Measurements from ENCODE around the gene THAP10.
A peak's percentile ranks its signal among the peaks of the same experiment; 100 is the strongest.

Gene THAP10

GRCh38 chr15:70856177-70856883 lies 35.9 kb downstream of the THAP10 start:
- CTCF ChIA-PET, result interaction anchor here (0.6 to 3.0 kb wide), 7 partner anchors 13 to 134 kb away, joined by 3 to 11 read pairs (median 7); no protein-coding TSS in a partner anchor
- Histone ChIP-seq H3K4me1 (ENCODE audit: control insufficient read depth, insufficient read depth, low read length) (peaks cover 9% of the 10 kb centered on the region), H3K36me3 (ENCODE audit: control insufficient read depth in 2 of 2, insufficient read depth in 1 of 2, low read length in 2 of 2) (peaks cover 2 to 9% of the 10 kb centered on the region in 2 experiments; a peak in 2 of 3 replicates), H3K9me3 (ENCODE audit: control insufficient read depth, insufficient read depth, low read depth, low read length) (no peaks in the 10 kb centered on the region), H3K27ac (ENCODE audit: extremely low read depth, low read depth, low read length) (peak overlapping the region; percentile 27), H3K4me3 (ENCODE audit: low read depth, low read length) (no peak overlapping the region)
- POLR2A ChIA-PET, result interaction anchor here (1.1 to 1.2 kb wide), 2 partner anchors 14 to 93 kb away, joined by 5 to 6 read pairs; partner anchors contain the start of gene UACA
- TF ChIP-seq ZNF561 (tag by site-specific recombination; IDR thresholded peaks at IDR 0.05; ENCODE audit: borderline replicate concordance) (0 out of 2 replicates have a peak, but pooled peaks have one; percentile 63), ZNF580 (tag by site-specific recombination; IDR thresholded peaks at IDR 0.05) (peak; percentile 42; the same call in 1 of the 2 replicates), ZNF335 (tag by site-specific recombination; conservative IDR thresholded peaks at IDR 0.05) (peak; percentile 91), SCRT2 (tag by site-specific recombination; IDR thresholded peaks at IDR 0.05) (peak; percentile 29; the same call in 1 of the 2 replicates), ZSCAN30 (tag by site-specific recombination; IDR thresholded peaks at IDR 0.05) (no peak), PRDM10 (tag by site-specific recombination; IDR thresholded peaks at IDR 0.05) (peak; percentile 98), ZBTB20 (tag by site-specific recombination; IDR thresholded peaks at IDR 0.05) (peak; percentile 83), ZNF76 (tag by site-specific recombination; IDR thresholded peaks at IDR 0.05; ENCODE audit: borderline replicate concordance, low read depth) (peak; percentile 27; the same call in 1 of the 2 replicates)
- TF ChIP-seq, protein P1, sequence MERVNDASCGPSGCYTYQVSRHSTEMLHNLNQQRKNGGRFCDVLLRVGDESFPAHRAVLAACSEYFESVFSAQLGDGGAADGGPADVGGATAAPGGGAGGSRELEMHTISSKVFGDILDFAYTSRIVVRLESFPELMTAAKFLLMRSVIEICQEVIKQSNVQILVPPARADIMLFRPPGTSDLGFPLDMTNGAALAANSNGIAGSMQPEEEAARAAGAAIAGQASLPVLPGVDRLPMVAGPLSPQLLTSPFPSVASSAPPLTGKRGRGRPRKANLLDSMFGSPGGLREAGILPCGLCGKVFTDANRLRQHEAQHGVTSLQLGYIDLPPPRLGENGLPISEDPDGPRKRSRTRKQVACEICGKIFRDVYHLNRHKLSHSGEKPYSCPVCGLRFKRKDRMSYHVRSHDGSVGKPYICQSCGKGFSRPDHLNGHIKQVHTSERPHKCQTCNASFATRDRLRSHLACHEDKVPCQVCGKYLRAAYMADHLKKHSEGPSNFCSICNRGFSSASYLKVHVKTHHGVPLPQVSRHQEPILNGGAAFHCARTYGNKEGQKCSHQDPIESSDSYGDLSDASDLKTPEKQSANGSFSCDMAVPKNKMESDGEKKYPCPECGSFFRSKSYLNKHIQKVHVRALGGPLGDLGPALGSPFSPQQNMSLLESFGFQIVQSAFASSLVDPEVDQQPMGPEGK (tag by site-specific recombination; IDR thresholded peaks at IDR 0.05), result no peak
- TF ChIP-seq, protein P2, sequence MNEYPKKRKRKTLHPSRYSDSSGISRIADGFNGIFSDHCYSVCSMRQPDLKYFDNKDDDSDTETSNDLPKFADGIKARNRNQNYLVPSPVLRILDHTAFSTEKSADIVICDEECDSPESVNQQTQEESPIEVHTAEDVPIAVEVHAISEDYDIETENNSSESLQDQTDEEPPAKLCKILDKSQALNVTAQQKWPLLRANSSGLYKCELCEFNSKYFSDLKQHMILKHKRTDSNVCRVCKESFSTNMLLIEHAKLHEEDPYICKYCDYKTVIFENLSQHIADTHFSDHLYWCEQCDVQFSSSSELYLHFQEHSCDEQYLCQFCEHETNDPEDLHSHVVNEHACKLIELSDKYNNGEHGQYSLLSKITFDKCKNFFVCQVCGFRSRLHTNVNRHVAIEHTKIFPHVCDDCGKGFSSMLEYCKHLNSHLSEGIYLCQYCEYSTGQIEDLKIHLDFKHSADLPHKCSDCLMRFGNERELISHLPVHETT (tag by site-specific recombination; IDR thresholded peaks at IDR 0.05), result no peak
- TF ChIP-seq, protein P3, sequence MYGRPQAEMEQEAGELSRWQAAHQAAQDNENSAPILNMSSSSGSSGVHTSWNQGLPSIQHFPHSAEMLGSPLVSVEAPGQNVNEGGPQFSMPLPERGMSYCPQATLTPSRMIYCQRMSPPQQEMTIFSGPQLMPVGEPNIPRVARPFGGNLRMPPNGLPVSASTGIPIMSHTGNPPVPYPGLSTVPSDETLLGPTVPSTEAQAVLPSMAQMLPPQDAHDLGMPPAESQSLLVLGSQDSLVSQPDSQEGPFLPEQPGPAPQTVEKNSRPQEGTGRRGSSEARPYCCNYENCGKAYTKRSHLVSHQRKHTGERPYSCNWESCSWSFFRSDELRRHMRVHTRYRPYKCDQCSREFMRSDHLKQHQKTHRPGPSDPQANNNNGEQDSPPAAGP (tag by site-specific recombination; IDR thresholded peaks at IDR 0.05), result no peak

GRCh38 chr15:70855764-70856163 lies 36.5 kb downstream of the THAP10 start:
- H3K4me3 ChIP-seq (ENCODE audit: low read depth, low read length), result no peak overlapping the region
- CTCF ChIA-PET, result interaction anchor here (0.6 to 3.0 kb wide), 7 partner anchors 14 to 133 kb away, joined by 3 to 11 read pairs (median 7); no protein-coding TSS in a partner anchor
- peaks cover 9% of the 10 kb centered on the region for H3K4me1 ChIP-seq (ENCODE audit: control insufficient read depth, insufficient read depth, low read length)
- POLR2A ChIA-PET, result no interaction called here
- no peak overlapping the region for H3K27ac ChIP-seq (ENCODE audit: extremely low read depth, low read depth, low read length)
- peaks cover 8 to 14% of the 10 kb centered on the region in 2 experiments; a peak in 2 of 3 replicates for H3K36me3 ChIP-seq (ENCODE audit: control insufficient read depth in 2 of 2, insufficient read depth in 1 of 2, low read length in 2 of 2)
- TF ChIP-seq ZNF501 (tag by site-specific recombination; IDR thresholded peaks at IDR 0.05) (no peak), ZNF664 (tag by site-specific recombination; IDR thresholded peaks at IDR 0.05) (peak; percentile 98), GFI1B (tag by site-specific recombination; IDR thresholded peaks at IDR 0.05) (no peak), ZNF133 (tag by site-specific recombination; IDR thresholded peaks at IDR 0.05) (no peak), ZNF426 (tag by site-specific recombination; IDR thresholded peaks at IDR 0.05) (no peak), FEZF1 (tag by site-specific recombination; IDR thresholded peaks at IDR 0.05) (peak; percentile 88), ZNF404 (tag by site-specific recombination; IDR thresholded peaks at IDR 0.05) (no peak), ZNF600 (tag by site-specific recombination; IDR thresholded peaks at IDR 0.05) (no peak), ZSCAN30 (tag by site-specific recombination; IDR thresholded peaks at IDR 0.05) (no peak), ZNF776 (tag by site-specific recombination; IDR thresholded peaks at IDR 0.05; ENCODE audit: borderline replicate concordance) (no peak), AEBP2 (tag by site-specific recombination; IDR thresholded peaks at IDR 0.05; ENCODE audit: borderline replicate concordance) (no peak)
- no peaks in the 10 kb centered on the region for H3K9me3 ChIP-seq (ENCODE audit: control insufficient read depth, insufficient read depth, low read depth, low read length)
